Neural cell (in vitro differentiated cells): ENCODE data around the gene INHBC. TPM values are rescaled to one million over a fixed set of nuclear protein-coding genes. Genes with fewer than 3 reads are reported as not detected.

ENCODE experiments used
- H2AFZ ChIP-seq: fragments of 200-600, 300-800 bp; sonication (generic), shearing (Covaris generic); 2 replicates; pipeline ENCODE4 v1.6.0; 2014; ENCODE audit warnings: low read depth, mild to moderate bottlenecking, antibody characterized with exemption, low read length, moderate library complexity
- H3F3A ChIP-seq: fragments of 200-600 bp; shearing (Covaris generic); 2 replicates; pipeline ENCODE4 v1.6.1; 2016; ENCODE audit warnings: mild to moderate bottlenecking, moderate library complexity, mixed read lengths, antibody characterized with exemption, low read length; ENCODE audit not compliant: insufficient read depth, poor library complexity, severe bottlenecking
- H3K27ac ChIP-seq: fragments of 200-600, 300-800 bp; sonication (generic), shearing (Covaris generic); 2 replicates; pipeline ENCODE4 v1.5.1; 2014; ENCODE audit warnings: mild to moderate bottlenecking, low read length, moderate library complexity
- H3K27me3 ChIP-seq: fragments of 300-800, 200-600 bp; sonication (generic), shearing (Covaris generic); 2 replicates; pipeline ENCODE4 v1.6.0; 2014; ENCODE audit warnings: mild to moderate bottlenecking, low read depth, low read length, moderate library complexity; ENCODE audit not compliant: insufficient read depth
- H3K36me3 ChIP-seq: fragments of 300-800, 200-600 bp; sonication (generic), shearing (Covaris generic); 2 replicates; pipeline ENCODE4 v1.5.1; 2014; ENCODE audit warnings: mild to moderate bottlenecking, antibody characterized with exemption, low read length, moderate library complexity; ENCODE audit not compliant: insufficient read depth
- H3K4me2 ChIP-seq: fragments of 300-800, 200-600 bp; sonication (generic), shearing (Covaris generic); 2 replicates; pipeline ENCODE4 v1.6.0; 2014; ENCODE audit warnings: mild to moderate bottlenecking, low read length
- H3K4me3 ChIP-seq: fragments of 300-800, 200-600 bp; sonication (generic), shearing (Covaris generic); 2 replicates; pipeline ENCODE4 v1.5.1; 2014; ENCODE audit warnings: mild to moderate bottlenecking, low read length, moderate library complexity
- H3K79me2 ChIP-seq: fragments of 200-600 bp; shearing (Covaris generic); replicated peaks from 2 replicates; pipeline ENCODE4 v1.6.0; 2014; ENCODE audit warnings: mild to moderate bottlenecking, low read length, moderate library complexity; ENCODE audit not compliant: insufficient read depth
- H3K9ac ChIP-seq: fragments of 300-800, 200-600 bp; sonication (generic), shearing (Covaris generic); 2 replicates; pipeline ENCODE4 v1.6.1; 2016; ENCODE audit warnings: mild to moderate bottlenecking, low read length, mixed read lengths
- H3K9me2 ChIP-seq: fragments of 200-600 bp; shearing (Covaris generic); 2 replicates; pipeline ENCODE4 v1.6.1; 2016; ENCODE audit warnings: mild to moderate bottlenecking, low read length, mixed read lengths; ENCODE audit not compliant: insufficient read depth
- H3K9me3 ChIP-seq: fragments of 200-600, 300-800 bp; sonication (generic), shearing (Covaris generic); 2 replicates; pipeline ENCODE4 v1.6.1; 2016; ENCODE audit warnings: mild to moderate bottlenecking, mixed run types, low read length, moderate library complexity, mixed read lengths
- H4K20me1 ChIP-seq: fragments of 200-600 bp; shearing (Covaris generic); 2 replicates; pipeline ENCODE4 v1.6.1; 2016; ENCODE audit warnings: mild to moderate bottlenecking, mixed run types; ENCODE audit not compliant: insufficient read depth
- CTCF ChIP-seq: fragments of 450-650 bp; IDR thresholded peaks from 2 replicates; pipeline ENCODE4 v1.5.1; 2014; ENCODE audit warnings: antibody characterized with exemption, mild to moderate bottlenecking, moderate library complexity; ENCODE audit not compliant: poor library complexity, severe bottlenecking
- EP300 ChIP-seq: fragments of 450-650 bp; conservative IDR thresholded peaks from 2 replicates; pipeline ENCODE4 v1.6.1; 2014; ENCODE audit warnings: antibody characterized with exemption, mild to moderate bottlenecking, moderate library complexity; ENCODE audit not compliant: poor library complexity, severe bottlenecking
- EZH2 ChIP-seq: fragments of 200-600, 300-800 bp; shearing (Covaris generic), sonication (generic); IDR thresholded peaks from 2 replicates; pipeline ENCODE4 v1.6.1; 2014; ENCODE audit warnings: antibody characterized with exemption, low read length, borderline replicate concordance, mild to moderate bottlenecking; ENCODE audit not compliant: insufficient read depth, poor library complexity, severe bottlenecking
- MXI1 ChIP-seq: fragments of 450-650 bp; conservative IDR thresholded peaks from 2 replicates; pipeline ENCODE4 v1.6.1; 2014; ENCODE audit warnings: antibody characterized with exemption, mild to moderate bottlenecking; ENCODE audit not compliant: poor library complexity, severe bottlenecking
- POLR2AphosphoS5 ChIP-seq: IDR thresholded peaks from 2 replicates; pipeline ENCODE4 v1.6.1; 2012
- RAD21 ChIP-seq: fragments of 450-650 bp; conservative IDR thresholded peaks from 2 replicates; pipeline ENCODE4 v1.6.1; 2014; ENCODE audit warnings: antibody characterized with exemption, mild to moderate bottlenecking, moderate library complexity
- SMC3 ChIP-seq: fragments of 450-650 bp; conservative IDR thresholded peaks from 2 replicates; pipeline ENCODE4 v1.6.1; 2014; ENCODE audit warnings: antibody characterized with exemption, mild to moderate bottlenecking, moderate library complexity; ENCODE audit not compliant: poor library complexity
- TAF1 ChIP-seq: IDR thresholded peaks from 2 replicates; pipeline ENCODE4 v1.6.1; 2012; ENCODE audit warnings: low read depth
- polyA plus RNA-seq: library from polyadenylated mRNA; depleted of rRNA; stranded (reverse); fragments of >200 nt; gene quantifications from 2 replicates; pipeline ENCODE4 v1.2.3, GENCODE V29; 2014
- TF ChIP-seq, protein P1 (sequence below): IDR thresholded peaks from 2 replicates; pipeline ENCODE4 v1.6.1; 2012; ENCODE audit warnings: borderline replicate concordance

INHBC gene
- polyA plus RNA-seq, 1 donor from 2014 or later = not detected

GRCh38 chr12:57497223-57498131 lies 62.9 kb downstream of the INHBC start:
- no peaks in the 10 kb centered on the region for H3K79me2 ChIP-seq
- no peak overlapping the region for H2AFZ ChIP-seq
- no peak overlapping the region for H3K4me2 ChIP-seq
- no peak overlapping the region for H3K4me3 ChIP-seq
- no peaks in the 10 kb centered on the region for H3K9me3 ChIP-seq
- no peak overlapping the region for H3K9ac ChIP-seq
- no peaks in the 10 kb centered on the region for H3K27me3 ChIP-seq
- no peak overlapping the region for H3K27ac ChIP-seq
- no peak for TF ChIP-seq CTCF
- no peak for TF ChIP-seq SMC3
- no peak for TF ChIP-seq EP300
- TF ChIP-seq, protein P1, sequence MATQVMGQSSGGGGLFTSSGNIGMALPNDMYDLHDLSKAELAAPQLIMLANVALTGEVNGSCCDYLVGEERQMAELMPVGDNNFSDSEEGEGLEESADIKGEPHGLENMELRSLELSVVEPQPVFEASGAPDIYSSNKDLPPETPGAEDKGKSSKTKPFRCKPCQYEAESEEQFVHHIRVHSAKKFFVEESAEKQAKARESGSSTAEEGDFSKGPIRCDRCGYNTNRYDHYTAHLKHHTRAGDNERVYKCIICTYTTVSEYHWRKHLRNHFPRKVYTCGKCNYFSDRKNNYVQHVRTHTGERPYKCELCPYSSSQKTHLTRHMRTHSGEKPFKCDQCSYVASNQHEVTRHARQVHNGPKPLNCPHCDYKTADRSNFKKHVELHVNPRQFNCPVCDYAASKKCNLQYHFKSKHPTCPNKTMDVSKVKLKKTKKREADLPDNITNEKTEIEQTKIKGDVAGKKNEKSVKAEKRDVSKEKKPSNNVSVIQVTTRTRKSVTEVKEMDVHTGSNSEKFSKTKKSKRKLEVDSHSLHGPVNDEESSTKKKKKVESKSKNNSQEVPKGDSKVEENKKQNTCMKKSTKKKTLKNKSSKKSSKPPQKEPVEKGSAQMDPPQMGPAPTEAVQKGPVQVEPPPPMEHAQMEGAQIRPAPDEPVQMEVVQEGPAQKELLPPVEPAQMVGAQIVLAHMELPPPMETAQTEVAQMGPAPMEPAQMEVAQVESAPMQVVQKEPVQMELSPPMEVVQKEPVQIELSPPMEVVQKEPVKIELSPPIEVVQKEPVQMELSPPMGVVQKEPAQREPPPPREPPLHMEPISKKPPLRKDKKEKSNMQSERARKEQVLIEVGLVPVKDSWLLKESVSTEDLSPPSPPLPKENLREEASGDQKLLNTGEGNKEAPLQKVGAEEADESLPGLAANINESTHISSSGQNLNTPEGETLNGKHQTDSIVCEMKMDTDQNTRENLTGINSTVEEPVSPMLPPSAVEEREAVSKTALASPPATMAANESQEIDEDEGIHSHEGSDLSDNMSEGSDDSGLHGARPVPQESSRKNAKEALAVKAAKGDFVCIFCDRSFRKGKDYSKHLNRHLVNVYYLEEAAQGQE = no peak
- no peak for TF ChIP-seq POLR2AphosphoS5
- TF ChIP-seq TAF1 = no peak
- TF ChIP-seq EZH2 = no peak
- TF ChIP-seq MXI1 = no peak
- TF ChIP-seq RAD21 = no peak
- H3K9me2 ChIP-seq = no peaks in the 10 kb centered on the region
- H4K20me1 ChIP-seq = no peaks in the 10 kb centered on the region
- no peaks in the 10 kb centered on the region for H3F3A ChIP-seq
- peaks cover 14% of the 10 kb centered on the region for H3K36me3 ChIP-seq

DNA sequence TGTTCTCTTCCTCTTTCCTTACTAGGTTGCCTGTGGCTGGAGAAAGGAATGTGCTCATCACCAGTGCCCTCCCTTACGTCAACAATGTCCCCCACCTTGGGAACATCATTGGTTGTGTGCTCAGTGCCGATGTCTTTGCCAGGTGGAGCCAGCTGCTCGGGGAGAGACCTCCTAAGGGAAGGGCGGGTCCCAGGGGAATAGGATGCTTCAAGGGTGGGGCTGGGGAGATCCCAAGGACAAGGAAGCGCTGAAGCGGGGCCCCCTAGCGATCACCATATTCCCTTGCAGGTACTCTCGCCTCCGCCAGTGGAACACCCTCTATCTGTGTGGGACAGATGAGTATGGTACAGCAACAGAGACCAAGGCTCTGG lies 63.5 kb downstream of the INHBC start:
- H3K9me2 ChIP-seq = no peaks in the 10 kb centered on the region
- TF ChIP-seq SMC3 (no peak), CTCF (no peak), RAD21 (no peak)
- TF ChIP-seq, protein P1 = no peak
- no peaks in the 10 kb centered on the region for H3K9me3 ChIP-seq
- H4K20me1 ChIP-seq = no peaks in the 10 kb centered on the region
- no peak overlapping the region for H3K9ac ChIP-seq
- H3K27ac ChIP-seq = no peak overlapping the region
- no peaks in the 10 kb centered on the region for H3K27me3 ChIP-seq
- no peak overlapping the region for H2AFZ ChIP-seq
- no peak overlapping the region for H3K4me2 ChIP-seq
- no peaks in the 10 kb centered on the region for H3F3A ChIP-seq
- no peak overlapping the region for H3K4me3 ChIP-seq
- no peaks in the 10 kb centered on the region for H3K79me2 ChIP-seq
- peaks cover 9% of the 10 kb centered on the region for H3K36me3 ChIP-seq
